LNCaP clone FGC (cell line): ENCODE data around the gene EHMT2.

ENCODE experiments used
- DNase-seq: peaks from one replicate; pipeline ENCODE4 v3.0.0-alpha.2; 2011; ENCODE audit warnings: low read depth
- H3K4me3 ChIP-seq: 2 replicates; pipeline ENCODE4 v1.5.1; 2011; ENCODE audit warnings: mild to moderate bottlenecking, low read depth, low read length, control low read depth
- TF ChIP-seq, protein P1 (sequence below): IDR thresholded peaks from 2 replicates; pipeline ENCODE4 v1.5.1; 2012; ENCODE audit warnings: mild to moderate bottlenecking; ENCODE audit not compliant: control insufficient read depth, insufficient read depth; ENCODE audit errors: extremely low read depth

Gene EHMT2

DNA sequence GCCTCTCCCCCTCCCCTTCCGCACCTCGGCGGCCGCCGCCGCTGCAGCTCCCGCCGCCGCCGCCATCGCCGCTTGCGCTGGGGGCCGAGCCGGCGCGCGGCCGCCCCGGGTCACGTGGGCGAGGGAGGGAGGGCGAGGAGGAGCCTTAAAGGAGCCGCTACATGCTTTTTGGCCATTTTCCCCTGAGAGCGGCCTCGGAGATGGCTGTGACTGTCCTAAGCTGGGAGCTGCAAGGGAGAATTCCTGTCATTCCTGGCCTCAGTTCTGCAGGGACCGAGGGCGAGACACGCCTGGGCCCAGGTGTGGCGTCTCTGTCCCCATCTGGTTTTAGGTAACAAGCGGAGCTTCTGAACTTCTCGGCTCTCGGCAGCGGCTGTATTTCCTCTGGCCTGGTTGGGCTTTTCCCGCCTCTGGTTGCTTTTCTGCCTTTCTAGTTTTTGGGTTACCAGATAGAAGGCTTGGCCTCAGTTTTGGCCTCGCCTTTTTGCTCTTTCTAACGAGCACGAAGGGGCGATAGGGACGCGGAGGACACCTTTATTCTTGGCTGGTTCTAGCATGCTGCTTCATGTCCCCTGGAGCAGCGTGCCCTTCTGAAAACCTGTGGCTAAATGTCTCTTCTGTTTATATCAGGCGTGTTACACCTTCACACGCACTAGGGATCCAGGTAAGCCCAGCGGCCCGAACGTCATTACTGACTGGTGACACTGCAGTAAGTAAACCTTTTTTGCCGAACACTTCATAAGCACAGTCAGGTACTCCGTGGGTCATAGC lies at the start of gene EHMT2:
TSS of gene EHMT2 (minus strand) at position 87 of the 771 bp plus-strand sequence. CDS start at position 66, 21 bp downstream.
- no peak for DNase-seq
- H3K4me3 ChIP-seq, result peak within 1 kb of the TSS; percentile 89
- TF ChIP-seq, protein P1, sequence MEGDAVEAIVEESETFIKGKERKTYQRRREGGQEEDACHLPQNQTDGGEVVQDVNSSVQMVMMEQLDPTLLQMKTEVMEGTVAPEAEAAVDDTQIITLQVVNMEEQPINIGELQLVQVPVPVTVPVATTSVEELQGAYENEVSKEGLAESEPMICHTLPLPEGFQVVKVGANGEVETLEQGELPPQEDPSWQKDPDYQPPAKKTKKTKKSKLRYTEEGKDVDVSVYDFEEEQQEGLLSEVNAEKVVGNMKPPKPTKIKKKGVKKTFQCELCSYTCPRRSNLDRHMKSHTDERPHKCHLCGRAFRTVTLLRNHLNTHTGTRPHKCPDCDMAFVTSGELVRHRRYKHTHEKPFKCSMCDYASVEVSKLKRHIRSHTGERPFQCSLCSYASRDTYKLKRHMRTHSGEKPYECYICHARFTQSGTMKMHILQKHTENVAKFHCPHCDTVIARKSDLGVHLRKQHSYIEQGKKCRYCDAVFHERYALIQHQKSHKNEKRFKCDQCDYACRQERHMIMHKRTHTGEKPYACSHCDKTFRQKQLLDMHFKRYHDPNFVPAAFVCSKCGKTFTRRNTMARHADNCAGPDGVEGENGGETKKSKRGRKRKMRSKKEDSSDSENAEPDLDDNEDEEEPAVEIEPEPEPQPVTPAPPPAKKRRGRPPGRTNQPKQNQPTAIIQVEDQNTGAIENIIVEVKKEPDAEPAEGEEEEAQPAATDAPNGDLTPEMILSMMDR, result 0 out of 2 replicates have a peak, but pooled peaks have one; percentile 0

DNA sequence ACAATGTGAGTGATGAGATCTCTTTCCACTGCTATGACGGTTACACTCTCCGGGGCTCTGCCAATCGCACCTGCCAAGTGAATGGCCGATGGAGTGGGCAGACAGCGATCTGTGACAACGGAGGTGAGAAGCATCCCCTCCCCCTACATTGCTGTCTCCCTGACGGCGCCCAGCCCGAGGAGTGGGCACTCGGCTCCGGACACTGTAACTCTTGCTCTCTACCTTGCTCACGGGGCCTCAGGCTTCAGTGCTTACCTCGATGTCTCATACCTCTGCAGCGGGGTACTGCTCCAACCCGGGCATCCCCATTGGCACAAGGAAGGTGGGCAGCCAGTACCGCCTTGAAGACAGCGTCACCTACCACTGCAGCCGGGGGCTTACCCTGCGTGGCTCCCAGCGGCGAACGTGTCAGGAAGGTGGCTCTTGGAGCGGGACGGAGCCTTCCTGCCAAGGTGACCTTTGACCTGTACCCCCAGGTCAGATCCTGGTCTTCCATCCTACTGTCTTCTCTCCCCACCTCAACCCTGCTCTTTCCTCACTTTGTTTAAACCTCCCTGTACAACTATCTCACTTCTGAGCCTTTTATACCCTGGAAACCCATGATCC lies 49.7 kb upstream of the EHMT2 start:
- DNase-seq, result no peak
- TF ChIP-seq, protein P1, result no peak

DNA sequence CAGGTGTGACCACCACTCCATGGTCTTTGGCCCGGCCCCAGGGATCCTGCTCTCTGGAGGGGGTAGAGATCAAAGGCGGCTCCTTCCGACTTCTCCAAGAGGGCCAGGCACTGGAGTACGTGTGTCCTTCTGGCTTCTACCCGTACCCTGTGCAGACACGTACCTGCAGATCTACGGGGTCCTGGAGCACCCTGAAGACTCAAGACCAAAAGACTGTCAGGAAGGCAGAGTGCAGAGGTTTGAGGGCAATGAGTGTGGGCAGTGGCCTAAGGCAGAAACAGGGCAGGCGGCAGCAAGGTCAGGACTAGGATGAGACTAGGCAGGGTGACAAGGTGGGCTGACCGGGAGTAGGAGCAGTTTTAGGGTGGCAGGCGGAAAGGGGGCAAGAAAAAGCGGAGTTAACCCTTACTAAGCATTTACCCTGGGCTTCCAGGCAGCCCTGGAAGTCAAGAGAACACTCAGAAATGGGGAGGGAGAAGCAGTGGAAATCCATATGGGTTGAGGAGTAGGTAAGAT lies 48.9 kb upstream of the EHMT2 start:
- no peak overlapping the region for H3K4me3 ChIP-seq
- TF ChIP-seq, protein P1, result no peak
- DNase-seq, result no peak

More for the DNA sequence above, 49.7 kb upstream of the EHMT2 start:
- no peak overlapping the region for H3K4me3 ChIP-seq

DNA sequence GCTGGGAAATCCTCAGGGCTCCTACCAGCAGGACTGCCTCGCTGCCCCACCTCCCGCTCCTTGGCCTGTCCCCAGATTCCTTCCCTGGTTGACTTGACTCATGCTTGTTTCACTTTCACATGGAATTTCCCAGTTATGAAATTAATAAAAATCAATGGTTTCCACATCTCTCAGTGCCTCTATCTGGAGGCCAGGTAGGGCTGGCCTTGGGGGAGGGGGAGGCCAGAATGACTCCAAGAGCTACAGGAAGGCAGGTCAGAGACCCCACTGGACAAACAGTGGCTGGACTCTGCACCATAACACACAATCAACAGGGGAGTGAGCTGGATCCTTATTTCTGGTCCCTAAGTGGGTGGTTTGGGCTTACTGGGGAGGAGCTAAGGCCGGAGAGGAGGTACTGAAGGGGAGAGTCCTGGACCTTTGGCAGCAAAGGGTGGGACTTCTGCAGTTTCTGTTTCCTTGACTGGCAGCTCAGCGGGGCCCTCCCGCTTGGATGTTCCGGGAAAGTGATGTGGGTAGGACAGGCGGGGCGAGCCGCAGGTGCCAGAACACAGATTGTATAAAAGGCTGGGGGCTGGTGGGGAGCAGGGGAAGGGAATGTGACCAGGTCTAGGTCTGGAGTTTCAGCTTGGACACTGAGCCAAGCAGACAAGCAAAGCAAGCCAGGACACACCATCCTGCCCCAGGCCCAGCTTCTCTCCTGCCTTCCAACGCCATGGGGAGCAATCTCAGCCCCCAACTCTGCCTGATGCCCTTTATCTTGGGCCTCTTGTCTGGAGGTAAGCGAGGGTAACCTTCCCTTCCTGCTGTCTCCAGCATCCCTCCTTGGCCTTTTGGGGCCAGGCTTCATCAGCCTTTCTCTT lies 48.2 kb upstream of the EHMT2 start, which contains the start of gene CFB:
TSS of gene CFB (plus strand) at position 589 of the 863 bp plus-strand sequence. CDS start at position 716, 127 bp downstream.
- no peak within 1 kb of the TSS for H3K4me3 ChIP-seq
- TF ChIP-seq, protein P1, result no peak
- DNase-seq, result no peak

DNA sequence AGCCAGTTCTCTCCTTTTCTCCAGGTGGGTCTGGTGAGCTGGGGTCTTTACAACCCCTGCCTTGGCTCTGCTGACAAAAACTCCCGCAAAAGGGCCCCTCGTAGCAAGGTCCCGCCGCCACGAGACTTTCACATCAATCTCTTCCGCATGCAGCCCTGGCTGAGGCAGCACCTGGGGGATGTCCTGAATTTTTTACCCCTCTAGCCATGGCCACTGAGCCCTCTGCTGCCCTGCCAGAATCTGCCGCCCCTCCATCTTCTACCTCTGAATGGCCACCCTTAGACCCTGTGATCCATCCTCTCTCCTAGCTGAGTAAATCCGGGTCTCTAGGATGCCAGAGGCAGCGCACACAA lies 47.6 kb upstream of the EHMT2 start:
- TF ChIP-seq, protein P1, result no peak
- DNase-seq, result no peak
- H3K4me3 ChIP-seq, result no peak overlapping the region

DNA sequence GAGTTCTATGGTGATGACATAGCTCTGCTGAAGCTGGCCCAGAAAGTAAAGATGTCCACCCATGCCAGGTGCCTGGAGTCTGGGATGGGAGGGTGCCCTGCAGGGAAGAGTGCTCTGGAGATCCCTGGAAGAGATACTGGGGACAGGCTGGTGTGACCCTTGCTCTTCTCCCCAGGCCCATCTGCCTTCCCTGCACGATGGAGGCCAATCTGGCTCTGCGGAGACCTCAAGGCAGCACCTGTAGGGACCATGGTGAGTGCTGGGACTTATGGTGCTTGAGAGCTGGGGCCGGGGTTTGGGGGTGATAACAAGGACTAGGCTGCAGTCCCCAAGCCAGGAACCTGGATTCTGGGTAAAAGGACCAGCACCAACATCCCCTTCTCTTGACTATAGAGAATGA lies 46.2 kb upstream of the EHMT2 start:
- no peak overlapping the region for H3K4me3 ChIP-seq
- TF ChIP-seq, protein P1, result no peak
- DNase-seq, result no peak
